ENCODE measurements around the gene FBXO27.
"Not testable (repeated sequence)": the region's sequence is repeated elsewhere in the genome, so short reads cannot be mapped to it uniquely, and the experiment has no call there.

Gene FBXO27

GRCh38 chr19:39032063-39032918 lies at the start of gene FBXO27:
Gene FBXO27 (minus strand): TSS chr19:39032549. CDS start chr19:39032227, 322 bp downstream.
- DNase-seq = no peak

GRCh38 chr19:39080431-39080830 lies 48.1 kb upstream of the FBXO27 start:
- no peak for DNase-seq

DNA sequence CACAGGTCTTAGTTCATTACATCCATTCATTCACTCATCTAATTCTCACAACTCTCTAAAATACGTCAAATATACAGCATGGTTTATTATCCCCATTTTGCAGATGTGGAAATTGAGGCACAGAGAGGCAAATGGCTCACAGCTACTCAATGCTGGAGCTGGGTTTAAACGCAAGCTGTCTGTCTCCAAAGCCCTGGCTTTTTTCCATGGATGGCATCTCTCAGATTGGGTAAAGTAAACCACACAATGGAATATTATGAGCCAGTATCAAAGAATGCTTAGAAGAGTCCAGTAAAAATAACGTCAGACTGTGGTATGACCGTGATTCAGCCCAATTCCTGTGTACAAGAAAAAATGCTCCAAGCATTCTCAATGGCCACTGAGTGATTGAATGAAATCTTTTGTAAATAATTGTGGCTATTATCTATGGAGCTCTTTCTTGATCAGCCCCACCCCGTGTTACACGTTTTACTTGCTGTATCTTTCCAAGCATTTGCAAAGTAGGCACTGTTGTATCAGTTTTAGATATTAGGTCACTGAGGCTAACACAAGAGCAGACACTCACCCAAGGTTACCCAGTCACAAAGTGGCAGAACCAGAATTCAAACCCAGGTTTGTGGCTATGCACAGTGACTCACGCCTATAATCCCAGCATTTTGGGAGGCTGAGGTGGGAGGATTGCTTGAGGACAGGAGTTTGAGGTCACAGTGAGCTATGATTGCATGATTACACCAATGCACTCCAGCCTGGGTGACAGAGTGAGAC lies 46.3 kb upstream of the FBXO27 start:
- DNase-seq = no peak

DNA sequence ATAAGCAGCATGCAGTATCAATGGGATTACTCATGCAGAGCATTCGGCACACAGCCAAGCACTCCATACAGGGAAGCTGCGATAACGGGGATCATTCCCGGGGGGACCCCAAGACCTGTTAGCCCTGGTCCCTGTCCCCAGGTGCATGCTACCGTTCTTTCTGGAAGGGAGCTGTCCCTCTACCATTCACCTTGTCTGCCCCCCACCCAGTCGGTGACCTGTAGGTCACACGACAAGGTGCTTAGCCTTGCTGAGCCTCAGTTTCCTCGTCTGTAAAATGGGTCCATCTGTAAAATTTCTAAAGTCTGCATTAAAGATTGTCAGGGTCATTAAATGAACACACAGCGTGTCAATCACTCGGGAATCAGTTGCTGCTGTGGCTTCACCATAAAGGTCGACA lies 45.0 kb upstream of the FBXO27 start:
- DNase-seq = no peak

- DNase-seq = no peak
Measured at GRCh38 chr19:39074942-39075341, 42.6 kb upstream of the FBXO27 start.

- DNase-seq = no peak
Measured at GRCh38 chr19:39074205-39074692, 41.9 kb upstream of the FBXO27 start.

DNA sequence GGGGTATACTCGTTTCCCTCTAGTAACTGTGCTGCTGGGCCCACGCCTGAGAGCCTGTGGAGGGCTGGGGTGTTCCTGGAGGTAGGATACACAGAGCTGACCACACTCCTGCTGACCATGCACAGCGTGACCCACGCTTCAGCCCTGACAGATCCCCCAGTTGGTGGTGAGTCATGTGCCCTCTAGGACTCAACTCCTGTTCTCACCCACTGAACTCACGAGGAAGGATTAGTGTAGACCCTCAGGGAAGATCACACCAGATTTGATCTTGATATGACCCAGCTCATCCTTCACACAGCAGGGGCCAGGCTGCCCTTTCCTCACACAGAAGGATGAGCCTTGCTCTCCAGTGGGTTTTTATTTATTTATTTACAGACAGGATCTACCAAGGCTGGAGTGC lies 38.5 kb upstream of the FBXO27 start:
- no peak for DNase-seq

DNA sequence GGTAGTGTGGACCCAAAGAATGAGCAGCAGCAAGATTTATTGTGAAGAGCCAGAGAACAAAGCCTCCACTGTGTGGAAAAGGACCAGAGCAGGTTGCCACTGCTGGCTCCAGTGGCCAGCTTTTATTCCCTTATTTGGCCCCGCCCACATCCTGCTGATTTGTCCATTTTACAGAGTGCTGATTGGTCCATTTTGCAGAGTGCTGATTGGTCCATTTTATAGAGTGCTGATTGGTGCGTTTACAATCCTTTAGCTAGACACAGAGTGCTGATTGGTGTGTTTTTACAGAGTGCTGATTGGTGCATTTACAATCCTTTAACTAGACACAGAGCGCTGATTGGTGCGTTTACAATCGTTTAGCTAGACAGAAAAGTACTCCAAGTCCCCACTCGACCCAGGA lies 35.9 kb upstream of the FBXO27 start:
- not testable (repeated sequence) for DNase-seq

DNA sequence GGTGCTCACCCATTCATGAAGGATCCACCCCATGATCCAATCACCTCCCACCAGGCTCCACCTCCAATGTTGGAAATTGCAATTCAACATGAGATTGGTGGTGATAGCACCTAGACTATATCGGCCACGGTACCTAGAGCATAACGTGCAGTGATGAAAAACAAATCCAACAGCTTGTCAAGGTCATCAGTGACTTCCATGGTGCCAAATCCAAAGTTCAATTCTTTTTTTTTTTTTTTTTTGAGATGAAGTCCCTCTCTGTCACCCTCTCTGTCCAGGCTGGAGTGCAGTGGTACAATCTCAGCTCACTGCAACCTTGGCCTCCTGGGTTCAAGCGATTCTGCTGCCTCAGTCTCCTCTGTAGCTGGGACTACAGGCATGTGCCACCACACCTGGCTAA lies 34.8 kb upstream of the FBXO27 start:
- no peak for DNase-seq

GRCh38 chr19:39065928-39066327 lies 33.6 kb upstream of the FBXO27 start:
- no peak for DNase-seq

- no peak for DNase-seq
Measured at GRCh38 chr19:39064405-39064804, 32.1 kb upstream of the FBXO27 start.

- no peak for DNase-seq
Measured at GRCh38 chr19:39060171-39060570, 27.8 kb upstream of the FBXO27 start.

DNA sequence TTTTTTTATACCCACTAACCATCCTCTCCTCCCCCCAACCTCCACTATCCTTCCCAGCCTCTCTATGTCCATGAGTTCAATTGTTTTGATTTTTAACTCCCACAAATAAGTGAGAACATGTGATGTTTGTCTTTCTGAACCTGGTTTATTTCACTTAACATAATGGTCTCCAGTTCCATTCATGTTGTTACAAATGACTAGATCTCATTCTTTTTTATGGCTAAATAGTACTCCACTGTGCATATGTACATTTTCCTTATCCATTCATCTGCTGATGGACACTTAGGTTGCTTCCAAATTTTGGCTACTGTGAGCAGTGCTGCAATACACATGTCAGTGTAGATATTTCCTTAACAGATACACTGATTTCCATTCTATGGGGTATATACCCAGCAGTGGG lies 27.0 kb upstream of the FBXO27 start:
- DNase-seq = no peak

- no peak for DNase-seq
Measured at GRCh38 chr19:39057615-39058014, 25.3 kb upstream of the FBXO27 start.

DNA sequence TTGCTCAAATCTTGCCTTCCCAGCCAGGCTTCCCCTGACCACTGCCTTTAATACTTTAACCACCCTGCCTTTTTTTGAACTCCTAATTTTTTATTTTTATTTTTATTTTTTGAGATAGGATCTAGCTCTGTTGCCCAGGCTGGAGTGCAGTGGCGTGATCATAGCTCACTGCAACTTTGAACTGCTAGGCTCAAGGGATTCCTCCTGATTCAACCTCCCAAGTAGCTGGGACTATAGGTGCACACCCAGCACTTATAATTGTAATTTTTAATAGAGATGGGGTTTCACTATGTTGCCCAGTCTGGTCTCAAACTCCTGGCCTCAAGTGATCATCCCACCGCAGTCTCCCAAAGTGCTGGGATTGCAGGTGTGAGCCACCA lies 21.7 kb upstream of the FBXO27 start:
- no peak for DNase-seq

DNA sequence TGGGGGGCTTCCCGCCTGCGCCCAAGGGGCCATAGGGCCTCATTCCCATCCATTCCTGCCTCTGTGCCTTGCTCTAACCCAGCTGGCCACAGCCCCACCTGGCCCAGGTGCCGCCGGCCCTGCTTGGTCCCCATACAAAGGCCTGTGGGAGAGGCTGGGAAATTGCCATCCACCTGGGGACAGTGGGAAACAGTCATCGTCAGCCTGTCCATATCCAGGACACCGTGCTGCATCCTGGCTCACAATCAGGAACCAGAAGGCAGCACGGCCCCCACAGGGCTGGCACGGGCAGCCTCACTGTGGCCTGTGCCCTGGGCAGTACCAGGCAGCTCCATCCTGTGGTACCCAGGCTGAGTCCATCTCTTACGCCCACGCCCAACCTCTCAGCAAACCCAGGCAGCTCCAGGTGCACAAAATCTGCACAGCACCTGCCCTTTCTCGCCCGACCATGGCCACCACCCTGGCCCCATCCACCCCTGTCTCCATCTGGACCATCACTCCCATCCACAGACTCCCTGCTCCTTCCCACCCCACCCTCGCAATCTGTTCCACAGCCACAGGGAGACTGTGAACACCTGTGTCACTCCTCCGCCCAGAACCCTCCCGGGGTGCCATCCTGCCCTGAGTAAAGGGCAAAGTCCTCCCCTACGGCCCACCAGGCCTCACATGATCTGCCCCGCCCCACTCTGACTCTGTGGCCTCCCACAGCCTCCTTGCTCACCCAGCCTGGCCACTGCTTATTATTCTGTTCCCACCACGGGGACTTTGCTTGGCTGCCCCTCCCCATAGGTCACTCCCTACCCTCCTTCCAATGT lies 21.1 kb upstream of the FBXO27 start:
- DNase-seq = no peak

- DNase-seq = no peak
Measured at GRCh38 chr19:39052846-39053245, 20.5 kb upstream of the FBXO27 start.

- DNase-seq = no peak
Measured at GRCh38 chr19:39052243-39052746, 19.9 kb upstream of the FBXO27 start.

DNA sequence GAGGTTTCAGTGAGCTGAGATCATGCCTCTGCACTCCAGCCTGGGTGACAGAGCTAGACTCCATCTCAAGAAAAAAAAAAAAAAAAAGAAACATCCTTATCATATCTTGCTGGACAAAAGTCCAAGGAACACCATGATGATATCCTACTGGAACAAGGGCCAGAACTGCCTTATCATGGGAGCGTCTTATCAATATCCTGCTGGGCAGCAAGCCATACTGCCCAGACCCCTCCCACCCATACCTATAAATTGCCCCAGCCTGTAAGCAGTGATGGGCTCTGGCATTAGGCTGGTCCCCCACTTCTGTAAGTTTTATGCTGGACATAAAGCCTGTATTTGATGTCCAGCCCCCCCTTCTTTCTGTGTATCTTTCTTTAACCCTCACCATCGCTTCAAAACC lies 14.7 kb upstream of the FBXO27 start:
- no peak for DNase-seq

DNA sequence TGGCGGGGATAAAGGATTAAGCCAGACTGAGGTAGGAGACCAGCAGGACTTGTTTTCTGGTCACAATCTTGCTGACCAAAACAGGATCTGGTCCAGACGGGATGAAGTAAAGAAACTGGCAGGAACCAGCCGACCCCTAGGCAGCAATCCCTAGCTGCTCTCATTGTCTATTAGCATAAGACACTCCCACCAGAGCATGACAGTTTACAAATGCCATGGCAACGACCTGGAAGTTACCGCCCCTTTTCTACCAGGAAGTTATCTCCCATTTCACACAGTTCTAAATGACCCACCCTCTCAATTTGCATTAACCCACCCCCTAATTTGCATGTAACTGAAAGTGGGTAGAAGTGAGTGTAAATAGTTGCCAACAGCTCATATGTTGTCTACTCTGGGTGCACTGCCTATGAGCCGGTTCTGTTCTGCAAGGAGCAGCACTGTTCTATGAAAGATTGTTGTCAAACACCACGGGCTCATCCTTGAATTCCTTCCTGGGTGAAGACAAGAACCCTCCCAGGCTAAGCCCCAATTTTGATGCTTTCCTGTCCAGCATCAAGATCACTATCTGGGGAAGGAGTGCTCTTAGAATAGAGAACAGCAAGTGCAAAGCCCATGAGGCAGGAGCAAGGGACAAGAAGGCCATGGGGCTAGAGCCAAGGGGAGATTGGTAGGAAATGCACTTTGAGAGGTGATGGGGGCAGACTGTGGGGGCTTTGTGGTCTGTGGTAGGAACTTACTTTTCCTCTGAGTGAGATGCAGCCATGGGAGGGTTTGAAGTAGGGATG lies 13.9 kb upstream of the FBXO27 start:
- no peak for DNase-seq

DNA sequence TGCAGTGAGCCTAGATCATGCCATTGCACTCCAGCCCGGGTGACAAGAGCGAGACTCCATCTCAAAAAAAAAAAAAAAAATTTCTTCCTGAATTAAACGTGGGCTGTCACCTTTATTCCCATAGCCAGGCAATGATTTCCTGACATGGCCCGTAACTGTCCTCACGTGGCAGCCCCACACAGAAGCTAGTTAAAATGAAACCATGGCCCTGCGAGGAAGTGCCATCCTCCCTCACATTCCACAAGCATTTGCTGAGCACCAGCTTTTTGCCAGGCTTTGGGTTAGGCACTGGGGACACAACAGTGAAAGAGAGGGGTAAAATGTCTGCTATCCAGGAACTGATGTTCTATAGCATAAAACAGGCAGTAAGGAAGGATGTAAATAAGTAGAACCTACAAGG lies 13.2 kb upstream of the FBXO27 start:
- DNase-seq = no peak

DNA sequence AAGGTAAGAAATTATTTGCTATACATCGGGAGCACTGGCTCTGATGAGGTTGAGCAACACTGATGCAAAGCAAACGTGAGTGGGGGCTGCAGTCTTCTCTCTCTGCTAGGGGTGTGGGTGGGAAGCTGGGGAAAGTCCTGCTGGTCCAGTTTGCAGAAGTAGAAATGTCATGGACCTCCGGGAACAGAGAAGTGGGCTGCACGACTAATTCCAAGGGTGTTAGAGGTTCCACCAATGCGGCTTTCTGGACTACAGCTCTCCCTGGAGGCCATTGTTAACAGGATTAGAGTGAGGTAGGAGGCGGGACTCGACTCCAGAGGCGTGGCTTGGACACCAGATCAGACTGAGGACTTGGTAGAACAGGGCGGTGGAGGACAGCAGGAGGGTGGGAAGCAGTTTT lies 5.7 kb upstream of the FBXO27 start:
- DNase-seq = no peak

Data from left hindlimb (tissue), 1 donor.